PFSK-1 (cell line): ENCODE measurements around the gene GLRB.

Source experiments
- FOXP2 ChIP-seq: optimal IDR thresholded peaks from 2 replicates; pipeline ENCODE3; 2011; ENCODE audit warnings: borderline replicate concordance, control low read depth, inconsistent platforms; ENCODE audit not compliant: insufficient read depth; ENCODE audit errors: extremely low read length, extremely low read depth
- POLR2AphosphoS5 ChIP-seq: IDR thresholded peaks from 2 replicates; pipeline ENCODE4 v1.6.1; 2012; ENCODE audit warnings: low read depth, mild to moderate bottlenecking, control low read depth, low read length, moderate library complexity
- REST ChIP-seq, 2 experiments: IDR thresholded peaks; 2 replicates each; pipeline versions ENCODE4 v1.6.1 to v1.8.0; 2011 to 2012; ENCODE audit warnings: low read depth in 2 of 2, low read length in 2 of 2, control low read depth in 1 of 2, inconsistent platforms in 1 of 2, mild to moderate bottlenecking in 1 of 2, moderate library complexity in 1 of 2; ENCODE audit not compliant: insufficient read depth in 1 of 2
- SIN3A ChIP-seq: IDR thresholded peaks from 2 replicates; pipeline ENCODE4 v1.6.1; 2012; ENCODE audit warnings: mild to moderate bottlenecking, low read length, moderate library complexity, borderline replicate concordance; ENCODE audit not compliant: insufficient read depth
- TAF1 ChIP-seq: IDR thresholded peaks from 2 replicates; pipeline ENCODE4 v1.6.1; 2012; ENCODE audit warnings: low read length, control low read depth, borderline replicate concordance; ENCODE audit not compliant: insufficient read depth

GLRB gene

GRCh38 chr4:157045507-157046127, 30.3 kb upstream of the GLRB start:
- TF ChIP-seq SIN3A = no peak
- no peak for TF ChIP-seq FOXP2
- TF ChIP-seq REST (IDR thresholded peaks at IDR 0.05; ENCODE audit: insufficient read depth in 1 of 2, low read depth in 2 of 2, low read length in 2 of 2) = no peak
- no peak for TF ChIP-seq POLR2AphosphoS5
- no peak for TF ChIP-seq TAF1

GRCh38 chr4:157048248-157048647, 27.7 kb upstream of the GLRB start:
- TF ChIP-seq POLR2AphosphoS5 (no peak), TAF1 (no peak)

GRCh38 chr4:157050561-157050960, 25.4 kb upstream of the GLRB start:
- TF ChIP-seq FOXP2 (no peak), POLR2AphosphoS5 (no peak), TAF1 (no peak), SIN3A (no peak), REST (IDR thresholded peaks at IDR 0.05; ENCODE audit: insufficient read depth in 1 of 2, low read depth in 2 of 2, low read length in 2 of 2) (no peak)

GRCh38 chr4:157052429-157053040, 23.4 kb upstream of the GLRB start:
- TF ChIP-seq TAF1 = no peak
- no peak for TF ChIP-seq FOXP2
- TF ChIP-seq SIN3A = no peak
- no peak for TF ChIP-seq POLR2AphosphoS5
- TF ChIP-seq REST (IDR thresholded peaks at IDR 0.05; ENCODE audit: insufficient read depth in 1 of 2, low read depth in 2 of 2, low read length in 2 of 2) = no peak

- TF ChIP-seq SIN3A (no peak), REST (IDR thresholded peaks at IDR 0.05; ENCODE audit: insufficient read depth in 1 of 2, low read depth in 2 of 2, low read length in 2 of 2) (no peak), TAF1 (no peak), POLR2AphosphoS5 (no peak), FOXP2 (no peak)
These were observed 18.7 kb upstream of the GLRB start for GRCh38 chr4:157057218-157057617.
